ENCODE data around the gene PSMA6. TPM values are rescaled to one million over a fixed set of nuclear protein-coding genes. Genes with fewer than 3 reads are reported as not detected.

Gene PSMA6
- total RNA-seq, 1 experiment from 2014 or later, result 210 TPM

DNA sequence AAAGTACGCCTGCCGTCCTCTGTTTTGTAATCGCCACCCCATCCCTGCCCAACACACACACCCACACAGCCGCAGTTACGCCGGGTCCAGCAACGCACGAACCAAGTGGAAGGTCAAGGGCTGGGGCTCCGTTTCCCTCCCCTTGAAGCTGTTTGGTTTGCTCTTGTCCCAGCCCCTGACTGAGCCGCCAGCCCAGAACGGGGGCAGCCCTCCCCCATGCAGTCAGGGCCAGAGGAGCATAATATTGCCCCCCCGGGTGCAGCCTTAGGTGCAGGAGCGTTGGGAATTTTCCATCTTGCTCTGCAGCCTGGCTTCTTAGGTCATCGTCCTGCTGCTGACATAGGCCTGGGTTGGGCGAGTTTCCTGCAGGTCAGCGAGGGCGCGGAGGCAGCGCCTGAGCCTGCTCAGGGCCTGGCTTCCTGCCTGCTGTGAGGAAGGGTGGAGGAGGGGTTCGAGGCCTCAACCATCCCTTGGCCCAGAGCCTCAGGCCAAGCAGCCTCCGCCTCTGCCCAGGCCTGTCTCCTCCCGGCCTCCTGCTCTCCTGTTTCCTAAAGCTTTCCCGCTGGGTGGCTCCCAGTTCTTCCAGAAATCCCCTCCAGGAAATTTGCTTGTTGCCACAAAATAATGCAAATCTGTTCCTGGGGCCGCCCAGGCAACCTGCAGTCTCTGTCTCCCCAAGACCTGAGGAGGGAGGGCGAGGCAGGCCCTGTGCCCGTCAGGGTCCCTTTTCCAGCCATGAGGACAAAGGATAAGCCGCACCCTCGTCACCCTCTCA is 44.5 kb downstream of the PSMA6 start (continued):
- TF ChIP-seq SOX15 (CRISPR knock-in tag; IDR thresholded peaks at IDR 0.05) (no peak), PRRX2 (CRISPR knock-in tag; IDR thresholded peaks at IDR 0.05) (no peak), ZBTB43 (CRISPR knock-in tag; IDR thresholded peaks at IDR 0.05) (peak; percentile 32; the same call in 1 of the 2 replicates), JUN (CRISPR knock-in tag; IDR thresholded peaks at IDR 0.05) (no peak), SP1 (CRISPR knock-in tag; conservative IDR thresholded peaks at IDR 0.05) (peak; percentile 71), ZNF512 (CRISPR knock-in tag; IDR thresholded peaks at IDR 0.05; ENCODE audit: borderline replicate concordance) (0 out of 2 replicates have a peak, but pooled peaks have one; percentile 17), HMGA2 (CRISPR knock-in tag; IDR thresholded peaks at IDR 0.05) (no peak), CTCF (IDR thresholded peaks at IDR 0.05) (no peak), ESRRA (CRISPR knock-in tag; IDR thresholded peaks at IDR 0.05; ENCODE audit: borderline replicate concordance) (no peak), OVOL2 (CRISPR knock-in tag; IDR thresholded peaks at IDR 0.05; ENCODE audit: borderline replicate concordance) (no peak), ZNF138 (CRISPR knock-in tag; conservative IDR thresholded peaks at IDR 0.05) (no peak), NFE2L1 (CRISPR knock-in tag; IDR thresholded peaks at IDR 0.05) (peak; percentile 63; the same call in 1 of the 2 replicates), FOXK1 (CRISPR knock-in tag; IDR thresholded peaks at IDR 0.05) (peak; percentile 52), MXD4 (CRISPR knock-in tag; IDR thresholded peaks at IDR 0.05; ENCODE audit: borderline replicate concordance) (no peak), MAX (CRISPR knock-in tag; IDR thresholded peaks at IDR 0.05) (peak; percentile 45; the same call in 1 of the 2 replicates), MLX (CRISPR knock-in tag; IDR thresholded peaks at IDR 0.05) (no peak), IRF1 (CRISPR knock-in tag; IDR thresholded peaks at IDR 0.05) (no peak), JAZF1 (CRISPR knock-in tag; IDR thresholded peaks at IDR 0.05) (no peak), TP53 (CRISPR knock-in tag; IDR thresholded peaks at IDR 0.05) (no peak), USF2 (CRISPR knock-in tag; IDR thresholded peaks at IDR 0.05) (no peak; the same call in 1 of the 2 replicates), ATF3 (CRISPR knock-in tag; conservative IDR thresholded peaks at IDR 0.05) (no peak), ZNF121 (CRISPR knock-in tag; IDR thresholded peaks at IDR 0.05) (no peak), CREB1 (CRISPR knock-in tag; IDR thresholded peaks at IDR 0.05) (no peak)
- TF ChIP-seq, protein P1, sequence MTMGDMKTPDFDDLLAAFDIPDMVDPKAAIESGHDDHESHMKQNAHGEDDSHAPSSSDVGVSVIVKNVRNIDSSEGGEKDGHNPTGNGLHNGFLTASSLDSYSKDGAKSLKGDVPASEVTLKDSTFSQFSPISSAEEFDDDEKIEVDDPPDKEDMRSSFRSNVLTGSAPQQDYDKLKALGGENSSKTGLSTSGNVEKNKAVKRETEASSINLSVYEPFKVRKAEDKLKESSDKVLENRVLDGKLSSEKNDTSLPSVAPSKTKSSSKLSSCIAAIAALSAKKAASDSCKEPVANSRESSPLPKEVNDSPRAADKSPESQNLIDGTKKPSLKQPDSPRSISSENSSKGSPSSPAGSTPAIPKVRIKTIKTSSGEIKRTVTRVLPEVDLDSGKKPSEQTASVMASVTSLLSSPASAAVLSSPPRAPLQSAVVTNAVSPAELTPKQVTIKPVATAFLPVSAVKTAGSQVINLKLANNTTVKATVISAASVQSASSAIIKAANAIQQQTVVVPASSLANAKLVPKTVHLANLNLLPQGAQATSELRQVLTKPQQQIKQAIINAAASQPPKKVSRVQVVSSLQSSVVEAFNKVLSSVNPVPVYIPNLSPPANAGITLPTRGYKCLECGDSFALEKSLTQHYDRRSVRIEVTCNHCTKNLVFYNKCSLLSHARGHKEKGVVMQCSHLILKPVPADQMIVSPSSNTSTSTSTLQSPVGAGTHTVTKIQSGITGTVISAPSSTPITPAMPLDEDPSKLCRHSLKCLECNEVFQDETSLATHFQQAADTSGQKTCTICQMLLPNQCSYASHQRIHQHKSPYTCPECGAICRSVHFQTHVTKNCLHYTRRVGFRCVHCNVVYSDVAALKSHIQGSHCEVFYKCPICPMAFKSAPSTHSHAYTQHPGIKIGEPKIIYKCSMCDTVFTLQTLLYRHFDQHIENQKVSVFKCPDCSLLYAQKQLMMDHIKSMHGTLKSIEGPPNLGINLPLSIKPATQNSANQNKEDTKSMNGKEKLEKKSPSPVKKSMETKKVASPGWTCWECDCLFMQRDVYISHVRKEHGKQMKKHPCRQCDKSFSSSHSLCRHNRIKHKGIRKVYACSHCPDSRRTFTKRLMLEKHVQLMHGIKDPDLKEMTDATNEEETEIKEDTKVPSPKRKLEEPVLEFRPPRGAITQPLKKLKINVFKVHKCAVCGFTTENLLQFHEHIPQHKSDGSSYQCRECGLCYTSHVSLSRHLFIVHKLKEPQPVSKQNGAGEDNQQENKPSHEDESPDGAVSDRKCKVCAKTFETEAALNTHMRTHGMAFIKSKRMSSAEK (CRISPR knock-in tag; IDR thresholded peaks at IDR 0.05; ENCODE audit: borderline replicate concordance), result no peak
- TF ChIP-seq, protein P2, sequence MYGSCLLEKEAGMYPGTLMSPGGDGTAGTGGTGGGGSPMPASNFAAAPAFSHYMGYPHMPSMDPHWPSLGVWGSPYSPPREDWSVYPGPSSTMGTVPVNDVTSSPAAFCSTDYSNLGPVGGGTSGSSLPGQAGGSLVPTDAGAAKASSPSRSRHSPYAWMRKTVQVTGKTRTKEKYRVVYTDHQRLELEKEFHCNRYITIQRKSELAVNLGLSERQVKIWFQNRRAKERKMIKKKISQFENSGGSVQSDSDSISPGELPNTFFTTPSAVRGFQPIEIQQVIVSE (CRISPR knock-in tag; IDR thresholded peaks at IDR 0.05; ENCODE audit: borderline replicate concordance), result no peak
